SU-DHL-6 (cell line): ENCODE results near the gene FMN1.

Source experiments
- H2AFZ ChIP-seq: fragments of 200-600 bp; sonication (generic); 2 replicates; pipeline ENCODE4 v1.6.1; 2014; ENCODE audit warnings: low read depth, mild to moderate bottlenecking, moderate library complexity, mixed read lengths, antibody characterized with exemption, low read length; ENCODE audit not compliant: severe bottlenecking
- H3F3A ChIP-seq: fragments of 200-600 bp; shearing (Covaris generic); 2 replicates; pipeline ENCODE4 v1.6.0; 2016; ENCODE audit warnings: antibody characterized with exemption, mild to moderate bottlenecking; ENCODE audit not compliant: insufficient read depth
- H3K27ac ChIP-seq: fragments of 200-600 bp; sonication (generic); 2 replicates; pipeline ENCODE4 v1.5.1; 2016; ENCODE audit warnings: low read depth, mild to moderate bottlenecking, low read length, moderate library complexity, mixed read lengths
- H3K27me3 ChIP-seq: fragments of 200-600 bp; sonication (generic), shearing (Covaris generic); 2 replicates; pipeline ENCODE4 v1.6.0; 2014; ENCODE audit warnings: mild to moderate bottlenecking, low read length
- H3K36me3 ChIP-seq: fragments of 200-600 bp; sonication (generic); 2 replicates; pipeline ENCODE4 v1.6.1; 2014; ENCODE audit warnings: mild to moderate bottlenecking, low read length, mixed read lengths
- H3K4me2 ChIP-seq: fragments of 300-600, 200-600 bp; shearing (Covaris generic), sonication (generic); 2 replicates; pipeline ENCODE4 v1.6.0; 2014; ENCODE audit warnings: low read length, low read depth, mild to moderate bottlenecking; ENCODE audit not compliant: poor library complexity, severe bottlenecking
- H3K4me3 ChIP-seq: fragments of 200-600 bp; sonication (generic); 2 replicates; pipeline ENCODE4 v1.5.1; 2014; ENCODE audit warnings: antibody characterized with exemption, low read length, mild to moderate bottlenecking, mixed read lengths; ENCODE audit not compliant: insufficient read depth, poor library complexity, severe bottlenecking
- H3K79me2 ChIP-seq: fragments of 200-600 bp; sonication (generic); 2 replicates; pipeline ENCODE4 v1.6.1; 2014; ENCODE audit warnings: mild to moderate bottlenecking, low read length, moderate library complexity; ENCODE audit not compliant: insufficient read depth
- H3K9ac ChIP-seq: fragments of 200-600 bp; sonication (generic); 2 replicates; pipeline ENCODE4 v1.7.0; 2014; ENCODE audit warnings: mild to moderate bottlenecking, low read length
- H3K9me2 ChIP-seq: fragments of 200-600 bp; sonication (generic); replicated peaks from 2 replicates; pipeline ENCODE4 v1.6.1; 2014; ENCODE audit warnings: low read length; ENCODE audit not compliant: insufficient read depth
- H3K9me3 ChIP-seq: fragments of 200-600 bp; sonication (generic); 2 replicates; pipeline ENCODE4 v1.6.1; 2014; ENCODE audit warnings: low read length, mixed read lengths; ENCODE audit not compliant: insufficient read depth
- H4K20me1 ChIP-seq: fragments of 200-600 bp; sonication (generic); 2 replicates; pipeline ENCODE4 v1.6.1; 2014; ENCODE audit warnings: low read depth, mild to moderate bottlenecking, antibody characterized with exemption, low read length, moderate library complexity, mixed read lengths
- EZH2phosphoT487 ChIP-seq: fragments of 200-600 bp; sonication (generic), shearing (Covaris generic); conservative IDR thresholded peaks from 2 replicates; pipeline ENCODE4 v1.6.1; 2018; ENCODE audit warnings: mild to moderate bottlenecking, antibody characterized with exemption, low read length, moderate library complexity, mixed read lengths
- TF ChIP-seq, protein P1 (sequence below): fragments of 200-600 bp; sonication (generic); IDR thresholded peaks from one replicate; pipeline ENCODE4 v1.5.1; 2017; ENCODE audit warnings: antibody characterized with exemption, mild to moderate bottlenecking, low read length, moderate library complexity; ENCODE audit not compliant: insufficient read depth, poor library complexity, severe bottlenecking

Gene FMN1

DNA sequence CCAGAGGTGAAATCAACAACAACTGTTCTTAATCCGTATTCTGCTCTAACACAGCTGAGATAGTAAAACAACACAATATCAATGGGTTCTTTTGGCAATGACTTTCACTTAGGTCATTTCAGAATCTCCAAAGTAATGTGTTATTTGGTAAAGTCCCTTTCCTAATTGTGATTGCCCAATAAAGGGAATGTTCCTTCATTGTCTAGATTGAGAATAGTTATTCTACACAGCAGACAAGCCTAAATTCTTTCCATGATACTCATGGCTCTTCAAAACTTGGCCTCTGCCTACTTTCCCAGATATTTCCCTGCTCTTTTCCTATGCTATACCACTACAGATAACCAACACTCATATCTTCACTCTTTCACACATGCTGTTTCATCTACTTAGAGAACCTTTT is 219.8 kb downstream of the FMN1 start:
- Histone ChIP-seq H3K9ac (no peak overlapping the region), H3K27me3 (0 out of 2 replicates have a peak, but pooled peaks cover 2% of the 10 kb centered on the region), H3K36me3 (no peaks in the 10 kb centered on the region), H3K4me2 (no peak overlapping the region), H3K4me3 (no peak overlapping the region), H3K9me3 (no peaks in the 10 kb centered on the region), H3K9me2 (no peaks in the 10 kb centered on the region), H3K79me2 (no peaks in the 10 kb centered on the region), H2AFZ (no peak overlapping the region), H3F3A (no peaks in the 10 kb centered on the region), H4K20me1 (no peaks in the 10 kb centered on the region), H3K27ac (no peak overlapping the region)
- TF ChIP-seq EZH2phosphoT487, result no peak
- TF ChIP-seq, protein P1, sequence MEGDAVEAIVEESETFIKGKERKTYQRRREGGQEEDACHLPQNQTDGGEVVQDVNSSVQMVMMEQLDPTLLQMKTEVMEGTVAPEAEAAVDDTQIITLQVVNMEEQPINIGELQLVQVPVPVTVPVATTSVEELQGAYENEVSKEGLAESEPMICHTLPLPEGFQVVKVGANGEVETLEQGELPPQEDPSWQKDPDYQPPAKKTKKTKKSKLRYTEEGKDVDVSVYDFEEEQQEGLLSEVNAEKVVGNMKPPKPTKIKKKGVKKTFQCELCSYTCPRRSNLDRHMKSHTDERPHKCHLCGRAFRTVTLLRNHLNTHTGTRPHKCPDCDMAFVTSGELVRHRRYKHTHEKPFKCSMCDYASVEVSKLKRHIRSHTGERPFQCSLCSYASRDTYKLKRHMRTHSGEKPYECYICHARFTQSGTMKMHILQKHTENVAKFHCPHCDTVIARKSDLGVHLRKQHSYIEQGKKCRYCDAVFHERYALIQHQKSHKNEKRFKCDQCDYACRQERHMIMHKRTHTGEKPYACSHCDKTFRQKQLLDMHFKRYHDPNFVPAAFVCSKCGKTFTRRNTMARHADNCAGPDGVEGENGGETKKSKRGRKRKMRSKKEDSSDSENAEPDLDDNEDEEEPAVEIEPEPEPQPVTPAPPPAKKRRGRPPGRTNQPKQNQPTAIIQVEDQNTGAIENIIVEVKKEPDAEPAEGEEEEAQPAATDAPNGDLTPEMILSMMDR, result no peak

DNA sequence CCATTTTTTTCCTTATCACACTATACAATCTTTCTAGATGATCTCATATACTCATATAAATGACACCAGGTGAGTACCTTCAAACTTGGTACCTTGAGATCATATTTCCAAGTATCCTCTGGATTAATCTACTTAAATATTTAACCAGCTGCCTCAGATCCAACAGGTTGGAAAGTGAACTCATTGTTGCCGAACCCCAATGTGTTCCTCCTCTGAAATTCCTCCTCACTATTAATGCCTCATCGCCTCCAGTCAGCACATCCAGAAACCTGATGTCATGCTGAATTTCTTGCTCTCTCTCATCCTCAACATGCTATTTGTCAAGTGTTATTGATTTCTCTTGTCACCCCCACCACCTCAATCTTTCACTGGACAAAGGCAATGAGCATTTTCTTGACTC is 221.8 kb downstream of the FMN1 start:
- TF ChIP-seq EZH2phosphoT487, result no peak
- TF ChIP-seq, protein P1, result no peak
- Histone ChIP-seq H3K4me2 (no peak overlapping the region), H4K20me1 (no peaks in the 10 kb centered on the region), H3K36me3 (no peaks in the 10 kb centered on the region), H3K4me3 (no peak overlapping the region), H3K9me3 (no peaks in the 10 kb centered on the region), H3K27ac (no peak overlapping the region), H3K9ac (no peak overlapping the region), H3K27me3 (0 out of 2 replicates have a peak, but pooled peaks cover 2% of the 10 kb centered on the region), H3F3A (no peaks in the 10 kb centered on the region), H3K9me2 (no peaks in the 10 kb centered on the region), H3K79me2 (no peaks in the 10 kb centered on the region), H2AFZ (no peak overlapping the region)

DNA sequence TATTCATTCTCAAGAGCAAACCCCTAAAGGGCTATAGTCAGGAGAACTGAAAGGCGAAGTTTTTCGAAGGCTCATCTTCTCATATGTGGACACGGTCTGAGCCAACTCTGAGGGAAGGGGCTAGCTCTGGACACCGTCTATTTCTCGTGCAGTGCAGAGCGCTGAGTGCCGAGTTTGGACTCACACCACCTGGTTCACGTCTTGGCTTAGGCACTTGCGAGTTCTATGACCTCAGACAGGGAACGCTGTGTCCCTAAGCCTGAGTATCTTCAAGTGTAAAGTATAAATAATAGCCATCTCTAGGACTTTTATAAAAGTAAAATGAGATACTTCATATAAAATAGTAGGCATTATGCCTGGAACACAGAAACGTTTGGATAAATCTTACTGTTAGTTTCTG is 223.7 kb downstream of the FMN1 start:
- 0 out of 2 replicates have a peak, but pooled peaks cover 2% of the 10 kb centered on the region for H3K27me3 ChIP-seq

More for the DNA sequence above, 223.7 kb downstream of the FMN1 start:
- Histone ChIP-seq H3K36me3 (no peaks in the 10 kb centered on the region), H2AFZ (no peak overlapping the region), H3K4me2 (no peak overlapping the region), H3K9me2 (no peaks in the 10 kb centered on the region), H3K79me2 (no peaks in the 10 kb centered on the region), H3F3A (no peaks in the 10 kb centered on the region), H4K20me1 (no peaks in the 10 kb centered on the region), H3K9ac (no peak overlapping the region), H3K4me3 (no peak overlapping the region), H3K27ac (no peak overlapping the region), H3K9me3 (no peaks in the 10 kb centered on the region)
- TF ChIP-seq, protein P1, result no peak
- no peak for TF ChIP-seq EZH2phosphoT487
